CD1c-positive myeloid dendritic cell (primary cell): ENCODE results near the gene RASSF10.

ENCODE experiments used
- DNase-seq: peaks from one replicate; pipeline ENCODE4 v3.0.0-alpha.2; 2016; ENCODE audit errors: extremely low spot score

Gene RASSF10

GRCh38 chr11:13055200-13055599 is 46.1 kb downstream of the RASSF10 start:
- DNase-seq: no peak

- no peak for DNase-seq
Observed at GRCh38 chr11:13061294-13061990, 52.3 kb downstream of the RASSF10 start.
